Measurements from ENCODE around the gene MANSC4. TPM values are rescaled to one million over a fixed set of nuclear protein-coding genes. Genes with fewer than 3 reads are reported as not detected.

Gene MANSC4
- 0.32 TPM in 1 of 2 replicates, not detected in the other for total RNA-seq

GRCh38 chr12:27779920-27780611 lies at the start of gene MANSC4, which contains the start of gene KLHL42:
Gene MANSC4, minus strand, starts transcription at chr12:27780236. Its CDS starts 8,960 bp downstream, at chr12:27771276.
Gene KLHL42, plus strand, starts transcription at chr12:27780233. Its CDS starts 98 bp downstream, at chr12:27780331.

Other genes with a start within 250 kb of the MANSC4 start
- gene REP15, start 83.8 kb downstream of the MANSC4 start, total RNA-seq: 0.97 and 1.7 TPM in 2 replicates
- 56.1 and 68.9 TPM in 2 replicates for gene MRPS35, start 69.4 kb downstream of the MANSC4 start, total RNA-seq
- 26.0 and 36.6 TPM in 2 replicates for gene KLHL42, start within 50 bp of the MANSC4 start, total RNA-seq
- 0.91 and 0.97 TPM in 2 replicates for gene PTHLH, start 192.5 kb upstream of the MANSC4 start, total RNA-seq